ENCODE data around the gene FGF18. TPM values are rescaled to one million over a fixed set of nuclear protein-coding genes. Genes with fewer than 3 reads are reported as not detected.
"Not testable (repeated sequence)": the region's sequence is repeated elsewhere in the genome, so short reads cannot be mapped to it uniquely, and the experiment has no call there.

FGF18 gene
- total RNA-seq, 1 experiment from 2014 or later, result 0.06 TPM

DNA sequence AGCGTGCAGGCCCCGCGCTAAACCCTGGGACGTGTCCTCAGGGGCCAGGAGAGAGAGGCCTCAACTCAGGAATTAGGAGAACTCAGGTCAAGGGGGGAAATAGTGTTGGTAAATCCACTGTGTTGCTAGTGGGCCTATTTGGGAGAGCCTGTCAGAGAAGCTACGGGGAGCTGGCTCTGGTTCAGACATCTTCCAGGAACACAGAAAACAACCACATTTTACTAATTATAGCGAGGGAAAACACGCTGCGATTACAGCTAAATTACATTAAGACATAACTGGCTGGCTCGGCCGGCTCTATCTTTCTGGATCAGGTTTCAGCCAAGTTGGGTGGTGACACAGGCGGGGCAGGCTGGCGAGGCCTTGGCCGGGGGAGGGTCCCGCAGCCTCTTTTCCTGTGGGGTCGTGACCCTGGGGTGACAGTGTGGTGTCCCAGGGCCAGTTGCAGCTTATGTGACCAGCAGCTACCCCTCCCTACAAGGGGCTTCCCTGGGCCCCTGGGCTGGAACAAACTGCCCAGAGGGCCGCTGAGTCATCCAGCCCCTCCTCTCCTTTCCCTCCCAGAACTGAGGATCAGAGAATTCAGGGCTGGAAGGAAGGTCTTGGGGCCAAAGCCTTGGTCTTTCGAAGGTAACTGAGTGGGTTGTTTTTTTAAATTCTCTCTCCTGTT is 75.1 kb downstream of the FGF18 start:
- peak; percentile 70 for DNase-seq (ENCODE audit: low read depth)

DNA sequence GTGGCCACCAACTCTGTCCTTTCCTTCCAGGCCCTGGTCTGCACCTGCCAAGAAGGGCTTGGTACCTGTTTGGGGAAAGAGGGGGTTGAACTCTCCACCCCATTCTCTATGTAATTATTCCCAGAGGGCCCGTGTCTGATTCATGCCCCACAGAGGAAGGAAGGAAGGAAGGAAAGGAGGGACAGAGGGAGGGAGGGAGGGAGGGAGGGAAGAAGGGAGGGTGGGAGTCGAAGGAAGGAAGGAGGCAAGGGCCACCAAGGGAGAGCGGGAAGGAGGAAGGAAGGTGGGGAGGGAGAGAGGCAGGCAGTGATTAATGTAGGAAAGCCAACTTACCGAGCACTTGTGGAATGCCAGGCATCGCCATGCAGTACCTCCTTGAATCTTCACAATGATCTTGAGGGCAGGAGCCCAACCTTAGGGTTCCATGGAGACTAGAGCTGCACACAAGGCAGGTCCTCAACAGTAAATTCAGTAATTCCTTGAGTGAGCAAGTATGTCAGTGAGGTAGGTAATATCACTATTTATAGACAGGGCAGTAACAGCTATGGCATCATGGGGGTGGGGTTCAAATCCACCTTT is 75.8 kb downstream of the FGF18 start:
- DNase-seq (ENCODE audit: low read depth), result no peak

DNA sequence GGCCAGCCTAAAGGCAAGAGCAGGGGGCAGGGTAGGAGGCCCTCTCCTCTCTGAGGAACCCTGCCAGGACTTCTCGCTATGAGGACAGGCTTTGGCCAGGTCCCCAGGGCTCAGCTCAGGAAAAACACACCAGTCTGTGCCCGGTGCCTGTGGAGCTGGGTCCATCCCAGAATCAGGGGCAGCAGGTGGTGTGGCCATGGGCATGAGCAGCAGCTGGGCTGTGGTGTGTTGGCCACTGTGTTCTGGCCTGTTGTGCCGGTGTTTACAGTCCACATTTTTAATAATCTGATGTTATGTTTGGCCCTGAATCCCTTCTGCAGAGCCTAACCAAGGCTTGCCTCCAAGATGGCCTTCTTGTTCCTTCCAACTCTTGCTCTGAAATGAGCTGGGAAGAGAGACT is 77.0 kb downstream of the FGF18 start:
- no peak for DNase-seq (ENCODE audit: low read depth)

DNA sequence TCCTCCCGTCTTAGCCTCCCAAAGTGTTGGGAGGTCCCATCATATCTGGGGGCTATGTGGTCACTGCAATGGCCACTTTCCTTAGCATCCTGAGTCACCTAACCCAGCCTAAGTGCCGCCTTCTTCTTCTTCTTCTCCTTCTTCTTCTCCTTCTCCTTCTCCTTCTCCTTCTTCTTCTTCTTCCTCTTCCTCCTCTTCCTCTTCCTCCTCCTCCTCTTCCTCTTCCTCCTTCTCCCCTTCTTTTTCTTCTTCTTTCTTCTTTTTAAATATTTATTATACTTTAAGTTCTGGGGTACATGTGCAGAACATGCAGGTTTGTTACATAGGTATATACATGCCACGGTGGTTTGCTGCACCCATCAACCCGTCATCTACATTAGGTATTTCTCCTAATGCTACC is 78.0 kb downstream of the FGF18 start:
- not testable (repeated sequence) for DNase-seq (ENCODE audit: low read depth)

DNA sequence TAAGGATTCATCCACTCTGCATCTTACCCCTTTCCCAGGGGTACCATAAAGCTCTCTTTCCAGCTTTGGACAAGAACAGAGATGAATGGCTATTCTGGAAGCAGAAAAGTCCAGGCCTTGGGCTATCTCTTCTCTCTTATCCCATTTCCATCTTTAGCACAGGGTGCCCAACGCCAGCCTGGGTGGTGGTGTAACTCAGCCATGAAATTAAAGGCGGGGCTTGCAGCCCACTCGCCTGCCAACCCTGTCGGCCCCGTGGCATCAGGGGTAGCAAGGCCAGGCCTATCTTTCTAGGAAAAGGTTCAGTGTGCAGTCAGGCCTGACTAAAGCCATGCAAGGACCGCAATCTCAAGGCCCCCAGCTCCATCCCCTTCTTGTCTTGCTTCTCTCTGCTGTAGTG is 78.7 kb downstream of the FGF18 start:
- no peak for DNase-seq (ENCODE audit: low read depth)

DNA sequence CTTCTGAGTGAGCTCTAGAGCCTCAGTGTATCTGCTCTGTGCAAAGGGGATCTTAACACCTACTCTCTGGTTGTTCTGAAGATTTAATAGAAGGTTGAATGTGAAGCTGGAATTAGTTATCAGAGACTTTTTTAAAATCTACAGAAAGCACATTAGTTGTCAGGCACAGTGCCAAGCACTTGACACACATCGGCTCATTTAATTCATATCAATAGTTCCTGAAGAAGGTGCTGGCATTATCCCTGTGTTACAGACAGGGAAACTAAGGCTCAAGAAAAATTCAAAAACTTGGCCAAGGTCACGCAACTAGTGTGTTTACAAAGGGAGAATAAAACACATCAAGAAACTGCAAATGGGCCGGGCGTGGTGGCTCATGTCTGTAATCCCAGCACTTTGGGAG is 80.2 kb downstream of the FGF18 start:
- no peak for DNase-seq (ENCODE audit: low read depth)

DNA sequence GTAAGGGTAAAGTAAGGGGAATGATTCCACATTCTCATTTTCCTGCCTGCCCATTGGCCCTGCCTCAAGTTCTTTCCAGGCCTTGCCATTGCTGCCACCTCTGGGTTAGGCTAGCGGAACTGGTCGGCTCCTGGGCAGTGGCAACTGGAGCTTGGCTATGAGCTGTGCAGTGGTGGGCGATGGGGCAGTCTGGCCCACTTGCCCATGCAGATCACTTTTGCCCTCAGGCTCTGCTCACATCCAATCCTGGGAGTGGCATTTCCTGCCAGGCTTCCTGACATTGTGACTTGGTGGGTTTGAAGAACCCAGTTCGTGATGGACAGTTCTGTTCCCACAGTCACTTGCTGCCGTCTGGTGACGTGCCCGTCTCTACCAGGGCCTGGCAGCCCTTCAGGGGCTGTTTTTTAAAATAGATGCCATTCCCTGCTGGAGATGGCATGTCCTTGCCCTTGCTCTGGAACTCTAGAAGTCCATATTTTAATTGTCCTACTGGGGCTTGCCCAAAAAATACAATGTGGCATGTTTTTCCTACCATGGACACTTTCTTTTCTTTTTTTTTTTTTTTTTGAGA is 86.1 kb downstream of the FGF18 start:
- DNase-seq (ENCODE audit: low read depth), result no peak

DNA sequence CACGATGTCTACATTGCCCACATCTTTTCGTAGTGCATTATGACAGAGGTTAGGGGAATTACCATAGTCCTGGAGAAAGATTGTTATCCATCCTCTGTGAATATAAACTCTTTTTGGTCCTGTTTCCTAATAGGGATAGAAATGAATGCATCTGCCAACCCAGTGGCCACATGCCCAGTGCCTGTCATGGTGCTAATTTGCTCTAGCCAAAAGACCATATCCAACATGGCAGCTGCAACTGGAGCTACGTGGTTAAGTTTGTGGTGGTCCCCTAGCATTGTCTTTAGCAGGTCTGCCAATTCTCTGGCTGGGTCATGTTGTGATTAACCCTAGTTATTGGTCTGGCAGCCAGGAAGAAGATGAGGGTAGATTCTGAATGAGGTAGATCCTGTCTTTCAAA is 87.5 kb downstream of the FGF18 start:
- no peak for DNase-seq (ENCODE audit: low read depth)

Small RNA genes within 50 kb of the gene (small RNA-seq; reads per million reads assigned to genes)
- gene MIR3912, result not detected

Other genes starting within 250 kb of the FGF18 start
- not detected in 2 replicates for gene TLX3, start 110.4 kb upstream of the FGF18 start, total RNA-seq (2014; rRNA removed; shearing (Covaris generic))
- 2,907 and 3,968 TPM in 2 replicates for gene NPM1, start 31.8 kb upstream of the FGF18 start, total RNA-seq (2014; rRNA removed; shearing (Covaris generic))